AG09309 (cell line): ENCODE data around the gene PLEKHA8.

ENCODE experiments used
- DNase-seq: peaks from one replicate; pipeline ENCODE4 v3.0.0-alpha.2; 2010; ENCODE audit warnings: low read depth
- H3K4me3 ChIP-seq: 2 replicates; pipeline ENCODE4 v1.5.1; 2011; ENCODE audit warnings: mild to moderate bottlenecking, low read depth, low read length, moderate library complexity; ENCODE audit not compliant: control insufficient read depth
- CTCF ChIP-seq: IDR thresholded peaks from 2 replicates; pipeline ENCODE4 v1.5.1; 2011; ENCODE audit warnings: mild to moderate bottlenecking, low read depth, low read length, inconsistent platforms; ENCODE audit not compliant: insufficient read depth, control insufficient read depth; ENCODE audit errors: missing control alignments

Gene PLEKHA8

GRCh38 chr7:30159698-30160143 lies 131.5 kb downstream of the PLEKHA8 start:
- TF ChIP-seq CTCF: peak; percentile 37
- H3K4me3 ChIP-seq: no peak overlapping the region
- no peak for DNase-seq

GRCh38 chr7:30160329-30160728 lies 132.1 kb downstream of the PLEKHA8 start:
- no peak for TF ChIP-seq CTCF
- H3K4me3 ChIP-seq: no peak overlapping the region
- DNase-seq: no peak

DNA sequence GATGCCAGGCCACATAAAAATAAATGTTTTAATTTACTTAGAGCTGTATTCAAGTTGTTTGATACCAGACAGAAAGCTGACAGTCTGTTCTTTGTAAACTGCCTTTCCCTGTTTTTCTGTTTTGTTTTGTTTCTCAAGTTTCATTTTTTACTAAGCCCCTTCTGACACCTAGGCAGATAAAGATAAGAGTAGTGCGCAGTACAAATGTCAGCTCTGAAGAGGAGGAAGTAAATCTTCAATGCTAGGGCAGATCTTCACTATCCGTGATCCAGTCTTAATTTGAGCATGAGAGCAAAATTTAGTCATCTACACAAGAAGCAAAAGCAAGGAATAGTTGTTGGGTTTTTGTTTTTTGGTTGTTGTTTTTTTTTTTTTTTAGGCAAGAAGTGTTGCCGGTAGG lies 133.9 kb downstream of the PLEKHA8 start:
- DNase-seq: no peak
- H3K4me3 ChIP-seq: no peak overlapping the region
- TF ChIP-seq CTCF: no peak

- no peak for DNase-seq
- H3K4me3 ChIP-seq: peak overlapping the region; percentile 23
- TF ChIP-seq CTCF: no peak
These were observed 134.5 kb downstream of the PLEKHA8 start for GRCh38 chr7:30162622-30163124.

DNA sequence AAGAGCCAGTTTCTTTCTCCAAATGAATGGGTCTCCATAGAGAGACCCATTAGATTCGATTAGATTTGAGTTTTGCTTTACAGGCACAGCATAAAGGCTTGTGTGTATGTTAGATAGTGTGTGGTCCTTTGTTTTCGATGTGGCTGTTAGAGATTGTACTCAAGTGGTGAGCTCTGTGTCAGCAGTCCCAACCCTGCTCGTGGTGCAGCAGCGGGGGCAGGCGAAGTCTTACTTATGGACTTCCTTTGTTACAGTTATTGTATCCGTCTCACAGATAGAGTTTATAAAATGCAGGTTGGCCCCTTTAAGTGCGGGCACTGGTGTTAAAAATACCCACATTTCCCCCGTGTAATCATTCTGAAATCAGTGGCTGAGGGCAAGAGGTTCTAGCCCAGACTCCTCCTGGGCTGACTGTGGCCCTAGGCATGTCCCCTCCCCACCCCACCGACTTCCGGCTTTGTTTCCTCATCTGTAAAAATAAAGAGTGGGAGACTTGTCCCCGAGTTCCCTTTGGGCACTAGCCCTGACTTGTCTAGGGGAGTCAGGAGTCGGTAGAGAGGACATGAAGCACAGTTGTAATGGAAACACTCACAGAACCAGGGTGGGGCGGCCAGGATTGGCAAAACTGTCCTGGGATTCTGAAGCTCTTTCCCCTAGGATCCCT lies 135.2 kb downstream of the PLEKHA8 start:
- TF ChIP-seq CTCF: no peak
- no peak for DNase-seq
- H3K4me3 ChIP-seq: no peak overlapping the region

DNA sequence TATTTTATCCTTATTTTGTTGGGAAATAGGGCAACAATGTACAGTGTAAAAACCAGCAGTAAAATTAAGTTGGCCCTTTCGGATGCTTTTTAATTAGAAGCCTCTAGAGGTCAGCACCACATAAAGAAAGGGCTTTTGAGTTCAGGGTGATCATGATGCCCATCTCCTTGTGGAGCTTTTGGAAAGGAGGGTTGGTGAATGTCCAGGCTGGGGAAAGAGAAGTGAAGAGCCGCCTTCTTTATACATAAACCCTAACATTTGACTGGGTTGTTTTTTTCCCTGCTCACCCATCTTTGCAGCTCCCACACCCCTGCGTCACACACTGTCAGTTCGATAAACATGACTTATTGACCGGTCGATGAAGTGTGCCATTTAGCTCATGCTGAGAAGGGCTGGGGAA lies 136.4 kb downstream of the PLEKHA8 start:
- H3K4me3 ChIP-seq: no peak overlapping the region
- DNase-seq: no peak
- TF ChIP-seq CTCF: peak; percentile 53
